ENCODE data around the gene EFTUD2.

The EFTUD2 gene

DNA sequence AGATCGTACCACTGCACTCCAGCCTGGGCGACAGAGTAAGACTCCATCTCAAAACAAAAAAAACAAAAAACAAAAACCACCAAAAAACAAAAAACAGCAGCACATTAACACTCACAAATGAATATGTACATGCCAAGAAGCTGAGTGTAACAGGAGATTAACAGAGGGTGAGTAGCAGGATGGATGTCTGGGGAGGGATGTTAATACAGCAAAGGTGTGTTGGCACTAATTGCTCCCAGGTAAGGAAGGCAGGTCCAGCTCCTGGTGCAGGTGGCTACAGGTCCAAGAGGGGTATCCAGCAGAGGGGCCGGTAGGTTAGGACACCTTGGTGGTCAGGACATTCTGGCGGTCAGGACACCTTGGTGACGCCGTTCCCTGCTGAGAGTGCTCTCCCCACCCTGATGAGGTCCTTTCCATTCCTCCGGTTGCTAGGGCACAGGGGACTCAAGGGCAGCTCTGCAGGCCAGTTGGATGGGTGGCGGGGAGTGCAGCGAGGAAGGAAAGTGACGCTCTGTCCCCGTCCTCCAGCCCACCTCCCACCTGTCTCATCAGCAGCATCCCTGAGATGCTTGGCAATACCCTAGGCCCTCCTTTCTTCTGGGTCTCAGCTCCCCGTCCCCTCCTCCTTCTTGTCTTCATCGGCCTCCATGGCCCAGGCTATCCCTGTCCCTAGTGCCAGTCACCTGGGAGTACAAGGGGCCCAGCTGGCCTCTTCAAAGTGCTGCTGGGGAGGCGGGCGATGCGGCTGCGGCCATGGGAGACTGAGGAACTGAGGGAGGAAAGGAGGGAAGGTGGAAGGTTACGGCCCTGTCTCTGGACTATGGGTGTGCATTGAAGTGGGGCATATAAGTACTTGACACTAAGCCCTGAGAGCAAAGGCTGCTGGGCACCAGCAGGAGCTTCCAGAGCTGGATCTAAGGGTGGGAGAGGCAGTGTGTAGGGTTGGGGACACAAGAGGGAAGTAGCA is 26.8 kb upstream of the EFTUD2 start:
- peaks cover 48% of the 10 kb centered on the region for H3K36me3 ChIP-seq (ENCODE audit: control insufficient read depth, insufficient read depth, low read length)

DNA sequence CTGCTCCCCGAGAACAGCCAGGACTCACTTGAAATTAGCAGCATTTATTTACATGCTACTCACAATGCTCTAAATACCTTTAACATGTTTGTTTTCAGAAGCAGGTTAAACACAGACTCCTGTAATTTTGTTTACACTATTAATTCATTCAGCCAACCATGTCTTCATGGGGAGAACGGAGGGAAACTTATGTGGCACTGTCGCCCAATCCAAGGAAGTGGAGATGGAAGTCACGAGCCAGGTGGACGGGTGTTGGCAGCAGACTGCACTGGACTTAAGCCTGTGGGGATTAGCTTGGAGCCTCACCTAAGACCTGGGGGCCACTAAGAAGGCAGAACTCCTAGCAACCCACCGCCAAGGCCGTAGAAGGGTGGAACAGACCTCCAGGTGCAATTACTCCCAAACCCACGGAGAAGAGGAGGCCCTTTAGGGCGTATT is 24.9 kb upstream of the EFTUD2 start:
- H3K27ac ChIP-seq (ENCODE audit: insufficient read depth, low read depth, low read length, poor library complexity, severe bottlenecking): no peak overlapping the region
- peaks cover 34% of the 10 kb centered on the region for H3K36me3 ChIP-seq (ENCODE audit: control insufficient read depth, insufficient read depth, low read length)
- H3K4me3 ChIP-seq (ENCODE audit: insufficient read depth, low read depth, low read length): no peak overlapping the region
- 84 to 88% methylated on average over 9 of the region's 9 CpGs for WGBS, 2 experiments
- H3K4me1 ChIP-seq (ENCODE audit: control insufficient read depth, insufficient read depth, low read length): peaks cover 21% of the 10 kb centered on the region
- H3K27me3 ChIP-seq (ENCODE audit: control insufficient read depth, insufficient read depth, low read length, poor library complexity, severe bottlenecking): no peaks in the 10 kb centered on the region
- H3K9me3 ChIP-seq (ENCODE audit: control insufficient read depth, low read length): no peaks in the 10 kb centered on the region

More for the DNA sequence above, 26.8 kb upstream of the EFTUD2 start:
- Histone ChIP-seq H3K4me3 (ENCODE audit: insufficient read depth, low read depth, low read length) (no peak overlapping the region), H3K4me1 (ENCODE audit: control insufficient read depth, insufficient read depth, low read length) (peaks cover 20% of the 10 kb centered on the region), H3K27me3 (ENCODE audit: control insufficient read depth, insufficient read depth, low read length, poor library complexity, severe bottlenecking) (no peaks in the 10 kb centered on the region), H3K27ac (ENCODE audit: insufficient read depth, low read depth, low read length, poor library complexity, severe bottlenecking) (no peak overlapping the region), H3K9me3 (ENCODE audit: control insufficient read depth, low read length) (no peaks in the 10 kb centered on the region)
- WGBS, 2 experiments: 95 to 96% methylated on average over 16 to 18 of the region's 18 CpGs

DNA sequence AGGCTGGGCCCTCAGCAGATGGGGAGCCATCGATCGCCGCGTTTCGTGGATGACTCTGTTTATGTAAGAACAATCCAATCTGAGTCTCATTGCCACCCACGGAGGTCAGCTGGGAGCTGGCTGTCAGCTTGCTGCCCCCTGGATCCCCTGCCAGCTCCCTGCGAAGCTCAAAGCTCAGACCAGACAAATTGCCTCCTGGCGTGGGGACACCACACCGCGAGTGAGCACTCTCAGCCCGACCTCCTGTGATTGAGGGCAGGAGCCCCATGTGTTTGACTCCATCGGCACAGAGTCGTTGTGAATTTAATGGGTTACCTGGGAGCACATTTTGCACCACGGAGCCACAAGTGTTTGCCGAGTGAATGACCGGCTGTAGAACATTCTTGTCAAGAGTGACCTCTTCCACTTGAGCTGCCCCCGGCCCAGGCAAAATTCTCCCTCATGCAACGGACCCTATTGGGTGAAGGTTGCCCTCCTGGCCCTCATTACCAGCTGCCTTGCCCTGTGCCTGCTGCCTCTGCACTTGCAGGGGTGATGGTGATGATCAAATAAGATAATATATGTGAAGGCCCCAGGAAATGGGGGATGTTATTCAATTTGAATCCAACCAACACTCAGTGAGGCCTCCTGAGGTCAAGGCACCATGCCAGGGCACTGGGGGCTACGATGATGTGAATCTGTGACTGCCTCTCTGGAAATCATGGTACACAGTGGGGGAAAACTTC is 23.7 kb upstream of the EFTUD2 start:
- no peaks in the 10 kb centered on the region for H3K9me3 ChIP-seq (ENCODE audit: control insufficient read depth, low read length)
- WGBS, 2 experiments: 86 to 87% methylated on average over 19 of the region's 19 CpGs
- no peak overlapping the region for H3K27ac ChIP-seq (ENCODE audit: insufficient read depth, low read depth, low read length, poor library complexity, severe bottlenecking)
- no peak overlapping the region for H3K4me3 ChIP-seq (ENCODE audit: insufficient read depth, low read depth, low read length)
- peaks cover 21% of the 10 kb centered on the region for H3K4me1 ChIP-seq (ENCODE audit: control insufficient read depth, insufficient read depth, low read length)
- H3K36me3 ChIP-seq (ENCODE audit: control insufficient read depth, insufficient read depth, low read length): peaks cover 23% of the 10 kb centered on the region
- H3K27me3 ChIP-seq (ENCODE audit: control insufficient read depth, insufficient read depth, low read length, poor library complexity, severe bottlenecking): no peaks in the 10 kb centered on the region

DNA sequence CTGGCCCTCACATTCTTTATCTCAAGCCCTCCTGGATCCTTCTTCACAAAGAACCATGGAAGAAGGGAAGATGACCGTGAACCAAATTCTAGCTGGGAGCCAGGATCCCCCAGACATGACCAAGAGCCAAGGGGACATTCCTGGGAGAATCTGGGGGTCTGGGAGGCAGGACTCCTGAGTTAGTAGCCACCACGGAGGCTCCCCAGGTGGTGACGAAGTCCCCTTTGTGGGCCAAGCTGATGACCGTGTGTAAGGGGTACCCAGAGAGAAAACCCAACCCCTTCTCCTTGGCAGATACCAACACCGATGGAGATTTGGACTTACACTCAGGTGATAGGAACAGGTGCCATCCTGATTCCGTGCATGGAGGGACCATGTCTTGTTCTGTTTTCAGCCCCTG is 22.9 kb upstream of the EFTUD2 start:
- WGBS, 2 experiments: 91 to 93% methylated on average over 6 of the region's 6 CpGs

DNA sequence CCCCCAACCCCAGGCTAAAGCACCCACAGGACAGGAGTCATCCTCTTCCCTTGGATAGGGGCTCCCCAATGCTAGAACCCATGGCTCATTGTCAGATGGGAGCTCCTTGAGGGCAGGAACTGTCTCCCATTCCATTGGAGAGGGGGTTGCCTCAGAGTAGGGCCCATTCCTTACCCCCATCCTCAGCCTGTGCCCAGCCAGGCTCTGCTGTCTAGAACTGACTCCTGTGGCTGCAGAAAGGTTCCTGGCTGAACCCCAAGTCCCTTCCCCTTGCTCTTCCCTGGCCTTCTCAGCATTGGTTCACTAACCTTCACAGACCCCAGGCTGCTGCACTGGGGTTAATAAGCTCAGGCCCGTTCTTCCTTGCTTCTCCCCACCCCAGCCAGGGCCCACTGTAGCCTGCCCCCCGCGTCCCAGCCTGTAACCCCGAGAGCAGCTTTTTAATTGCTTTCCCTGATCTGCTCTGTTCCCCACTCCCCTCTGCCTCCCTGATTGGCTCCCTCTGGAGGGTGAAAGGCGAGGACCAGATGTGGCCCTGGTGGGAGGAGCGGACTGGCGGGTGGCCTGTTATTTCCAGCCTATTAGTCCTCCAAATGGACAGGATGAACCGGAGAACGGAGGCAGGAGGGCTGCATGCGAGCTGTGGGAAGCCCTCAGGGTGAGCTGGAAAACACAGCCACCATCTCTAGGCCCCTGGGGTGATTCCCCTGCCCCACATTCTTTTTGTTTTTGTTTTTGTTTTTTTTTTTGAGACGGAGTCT is 22.1 kb upstream of the EFTUD2 start:
- WGBS, 2 experiments: 27 to 31% methylated on average over 11 of the region's 11 CpGs
- Histone ChIP-seq H3K27me3 (ENCODE audit: control insufficient read depth, insufficient read depth, low read length, poor library complexity, severe bottlenecking) (no peaks in the 10 kb centered on the region), H3K36me3 (ENCODE audit: control insufficient read depth, insufficient read depth, low read length) (peaks cover 8% of the 10 kb centered on the region), H3K4me3 (ENCODE audit: insufficient read depth, low read depth, low read length) (no peak overlapping the region), H3K4me1 (ENCODE audit: control insufficient read depth, insufficient read depth, low read length) (peaks cover 24% of the 10 kb centered on the region), H3K27ac (ENCODE audit: insufficient read depth, low read depth, low read length, poor library complexity, severe bottlenecking) (no peak overlapping the region), H3K9me3 (ENCODE audit: control insufficient read depth, low read length) (no peaks in the 10 kb centered on the region)

More for the DNA sequence above, 22.9 kb upstream of the EFTUD2 start:
- no peaks in the 10 kb centered on the region for H3K27me3 ChIP-seq (ENCODE audit: control insufficient read depth, insufficient read depth, low read length, poor library complexity, severe bottlenecking)
- peaks cover 16% of the 10 kb centered on the region for H3K36me3 ChIP-seq (ENCODE audit: control insufficient read depth, insufficient read depth, low read length)
- H3K4me1 ChIP-seq (ENCODE audit: control insufficient read depth, insufficient read depth, low read length): peaks cover 21% of the 10 kb centered on the region
- H3K4me3 ChIP-seq (ENCODE audit: insufficient read depth, low read depth, low read length): no peak overlapping the region
- H3K27ac ChIP-seq (ENCODE audit: insufficient read depth, low read depth, low read length, poor library complexity, severe bottlenecking): no peak overlapping the region
- H3K9me3 ChIP-seq (ENCODE audit: control insufficient read depth, low read length): no peaks in the 10 kb centered on the region

DNA sequence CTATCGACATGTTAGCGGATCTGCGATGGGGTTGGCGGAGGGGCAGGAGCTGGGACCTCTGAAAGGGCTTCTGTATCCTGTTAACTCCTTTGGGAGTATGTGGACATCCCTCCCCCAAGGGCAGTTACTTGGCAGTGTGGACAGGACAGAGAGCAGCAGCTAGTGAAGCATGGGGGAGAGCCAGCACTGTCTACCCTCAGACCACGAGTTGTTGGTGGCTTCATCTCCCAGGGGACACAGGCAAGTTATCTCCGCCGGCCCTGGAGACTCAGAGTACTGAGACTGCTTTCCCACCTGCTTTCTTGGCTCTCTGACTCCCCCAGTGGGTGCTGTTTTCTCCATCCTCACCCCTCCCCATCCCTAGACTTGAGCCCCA is 21.3 kb upstream of the EFTUD2 start:
- whole genome bisulfite sequencing, 2 experiments: 82 to 83% methylated on average over 7 of the region's 7 CpGs
- Histone ChIP-seq H3K4me1 (ENCODE audit: control insufficient read depth, insufficient read depth, low read length) (peaks cover 30% of the 10 kb centered on the region), H3K27ac (ENCODE audit: insufficient read depth, low read depth, low read length, poor library complexity, severe bottlenecking) (no peak overlapping the region), H3K27me3 (ENCODE audit: control insufficient read depth, insufficient read depth, low read length, poor library complexity, severe bottlenecking) (no peaks in the 10 kb centered on the region), H3K9me3 (ENCODE audit: control insufficient read depth, low read length) (no peaks in the 10 kb centered on the region), H3K4me3 (ENCODE audit: insufficient read depth, low read depth, low read length) (no peak overlapping the region), H3K36me3 (ENCODE audit: control insufficient read depth, insufficient read depth, low read length) (peaks cover under 1% of the 10 kb centered on the region)

DNA sequence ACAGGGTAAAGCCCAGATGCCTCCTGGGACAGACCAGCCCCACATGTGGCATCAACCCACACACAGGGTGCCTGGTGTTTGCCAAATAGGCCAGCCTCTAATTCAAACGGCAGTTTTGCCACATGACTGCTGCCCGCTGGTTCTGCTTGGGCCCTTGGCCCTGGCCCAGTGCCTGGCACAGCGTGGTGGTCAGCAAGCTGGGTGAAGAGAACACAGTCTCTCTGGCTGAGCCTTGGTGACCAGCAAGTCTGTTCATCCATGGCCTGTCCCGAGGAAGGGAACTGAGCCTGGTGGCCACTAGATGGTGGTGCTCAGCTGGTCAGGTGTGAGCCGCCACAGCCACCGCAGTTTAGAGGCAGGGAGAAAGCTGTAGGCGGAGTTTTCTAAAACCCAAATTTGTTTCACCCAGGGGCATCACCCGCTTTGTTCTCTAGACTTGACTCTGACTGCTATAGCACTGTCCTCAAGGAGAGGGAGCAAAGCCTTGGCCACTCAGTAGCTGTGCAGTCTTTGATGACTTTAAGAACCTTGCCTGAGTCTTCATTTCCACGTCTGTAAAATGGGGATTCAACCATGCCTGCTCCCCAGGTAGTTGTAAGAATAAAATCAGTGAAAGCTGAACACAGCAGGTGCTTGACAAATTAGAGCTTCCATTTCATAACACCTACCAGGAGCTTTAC is 20.8 kb upstream of the EFTUD2 start:
- Histone ChIP-seq H3K27ac (ENCODE audit: insufficient read depth, low read depth, low read length, poor library complexity, severe bottlenecking) (no peak overlapping the region), H3K9me3 (ENCODE audit: control insufficient read depth, low read length) (no peaks in the 10 kb centered on the region), H3K4me1 (ENCODE audit: control insufficient read depth, insufficient read depth, low read length) (peaks cover 30% of the 10 kb centered on the region), H3K4me3 (ENCODE audit: insufficient read depth, low read depth, low read length) (no peak overlapping the region), H3K36me3 (ENCODE audit: control insufficient read depth, insufficient read depth, low read length) (no peaks in the 10 kb centered on the region), H3K27me3 (ENCODE audit: control insufficient read depth, insufficient read depth, low read length, poor library complexity, severe bottlenecking) (no peaks in the 10 kb centered on the region)
- 18 to 19% methylated on average over 9 of the region's 9 CpGs for WGBS, 2 experiments

DNA sequence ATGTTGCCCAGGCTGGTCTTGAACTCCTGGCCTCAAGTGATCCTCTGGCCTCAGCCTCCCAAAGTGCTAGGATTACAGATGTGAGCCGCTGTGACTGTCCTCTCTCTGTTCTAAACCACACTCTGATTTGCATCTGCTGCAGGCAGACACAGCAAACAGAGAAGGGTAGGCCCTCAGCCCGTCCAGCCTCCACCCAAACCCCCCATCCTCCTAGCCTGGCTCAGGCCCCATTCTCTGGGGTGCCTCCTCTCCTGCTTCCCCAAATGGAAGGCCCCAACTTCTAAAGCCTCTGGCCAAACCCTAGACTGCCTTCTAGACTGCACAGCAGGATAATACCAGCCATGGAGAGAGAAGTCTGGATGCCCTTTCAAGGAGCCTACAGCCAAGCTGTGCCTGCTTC is 20.2 kb upstream of the EFTUD2 start:
- Histone ChIP-seq H3K27me3 (ENCODE audit: control insufficient read depth, insufficient read depth, low read length, poor library complexity, severe bottlenecking) (no peaks in the 10 kb centered on the region), H3K9me3 (ENCODE audit: control insufficient read depth, low read length) (no peaks in the 10 kb centered on the region), H3K4me3 (ENCODE audit: insufficient read depth, low read depth, low read length) (no peak overlapping the region), H3K36me3 (ENCODE audit: control insufficient read depth, insufficient read depth, low read length) (no peaks in the 10 kb centered on the region), H3K4me1 (ENCODE audit: control insufficient read depth, insufficient read depth, low read length) (peaks cover 30% of the 10 kb centered on the region), H3K27ac (ENCODE audit: insufficient read depth, low read depth, low read length, poor library complexity, severe bottlenecking) (no peak overlapping the region)
- WGBS, 2 experiments: 77 to 80% methylated on average over 2 of the region's 2 CpGs

DNA sequence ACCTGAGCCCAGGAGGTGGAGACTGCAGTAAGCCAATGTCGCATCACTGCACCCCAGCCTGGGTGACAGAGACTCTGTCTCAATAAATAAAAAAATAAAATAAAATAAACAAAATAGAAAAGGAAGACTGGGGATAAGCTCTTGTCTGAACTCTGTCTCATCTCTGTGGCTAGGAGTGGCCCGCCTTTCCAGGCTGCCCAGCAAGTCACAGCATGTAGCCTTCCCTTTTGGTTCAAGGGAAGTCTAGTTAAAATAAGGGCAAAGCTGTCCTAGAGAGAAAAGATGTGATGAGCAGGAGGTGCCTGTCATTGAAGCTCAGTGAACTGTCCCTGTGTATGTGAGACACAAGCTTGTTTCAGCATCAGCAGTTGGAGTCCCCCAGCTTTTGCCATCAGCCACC is 18.8 kb upstream of the EFTUD2 start:
- WGBS, 2 experiments: 95 to 97% methylated on average over 2 of the region's 2 CpGs

More for the DNA sequence above, 18.8 kb upstream of the EFTUD2 start:
- H3K4me3 ChIP-seq (ENCODE audit: insufficient read depth, low read depth, low read length): no peak overlapping the region
- peaks cover 13% of the 10 kb centered on the region for H3K27me3 ChIP-seq (ENCODE audit: control insufficient read depth, insufficient read depth, low read length, poor library complexity, severe bottlenecking)
- no peak overlapping the region for H3K27ac ChIP-seq (ENCODE audit: insufficient read depth, low read depth, low read length, poor library complexity, severe bottlenecking)
- H3K4me1 ChIP-seq (ENCODE audit: control insufficient read depth, insufficient read depth, low read length): peaks cover 25% of the 10 kb centered on the region
- H3K36me3 ChIP-seq (ENCODE audit: control insufficient read depth, insufficient read depth, low read length): no peaks in the 10 kb centered on the region
- no peaks in the 10 kb centered on the region for H3K9me3 ChIP-seq (ENCODE audit: control insufficient read depth, low read length)
